ENCODE results near the gene PTGES3L. TPM values are rescaled to one million over a fixed set of nuclear protein-coding genes. Genes with fewer than 3 reads are reported as not detected.
A peak's percentile ranks its signal among the peaks of the same experiment; 100 is the strongest.

PTGES3L gene
- total and polyA plus RNA-seq, 2 of the 13 experiments (the other 11 are each of a cell fraction or from before 2014, with no cell fraction given), result 1.2 to 2.9 TPM

DNA sequence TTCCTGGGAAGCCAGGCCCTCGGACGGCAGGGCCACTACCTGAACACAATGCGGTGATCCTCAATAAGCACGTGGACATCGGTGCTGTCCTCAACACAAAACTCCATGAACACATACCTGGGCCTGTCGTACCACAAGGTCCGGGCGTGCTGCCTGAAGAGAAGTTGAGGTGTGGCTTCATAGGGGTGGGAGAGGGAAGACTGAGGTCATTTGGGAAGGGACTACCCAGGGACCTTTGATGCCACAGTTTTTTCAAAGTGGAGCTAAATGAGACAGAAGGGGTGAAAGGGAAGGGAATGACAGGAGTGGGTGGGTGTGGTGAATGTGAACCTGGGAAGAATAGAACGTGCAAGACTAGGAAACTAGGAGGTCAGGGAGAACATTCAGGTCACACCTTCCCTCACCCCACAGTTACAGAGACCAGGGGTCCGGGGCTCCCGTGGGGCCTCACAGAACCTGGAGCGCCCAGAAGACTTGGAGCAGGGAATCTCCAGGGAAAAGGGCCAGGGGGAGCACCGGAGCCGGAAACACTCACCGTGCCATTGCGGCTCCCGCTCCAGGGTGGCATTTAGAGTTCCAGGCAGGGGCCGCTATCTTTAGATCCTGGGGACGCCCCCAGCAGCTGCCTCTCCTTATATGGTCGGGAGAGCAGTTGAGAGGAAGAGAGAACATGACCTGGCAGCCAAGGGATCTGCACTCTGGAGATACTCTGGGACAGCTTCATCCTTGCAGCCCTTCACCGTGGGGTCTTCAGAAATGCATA, at the start of gene PTGES3L (continued):
- no peak; the same call in 1 of the 2 replicates for TF ChIP-seq MNT (IDR thresholded peaks at IDR 0.05)
- no peak for TF ChIP-seq SSRP1 (CRISPR knock-in tag; IDR thresholded peaks at IDR 0.05)
- TF ChIP-seq, protein P1, sequence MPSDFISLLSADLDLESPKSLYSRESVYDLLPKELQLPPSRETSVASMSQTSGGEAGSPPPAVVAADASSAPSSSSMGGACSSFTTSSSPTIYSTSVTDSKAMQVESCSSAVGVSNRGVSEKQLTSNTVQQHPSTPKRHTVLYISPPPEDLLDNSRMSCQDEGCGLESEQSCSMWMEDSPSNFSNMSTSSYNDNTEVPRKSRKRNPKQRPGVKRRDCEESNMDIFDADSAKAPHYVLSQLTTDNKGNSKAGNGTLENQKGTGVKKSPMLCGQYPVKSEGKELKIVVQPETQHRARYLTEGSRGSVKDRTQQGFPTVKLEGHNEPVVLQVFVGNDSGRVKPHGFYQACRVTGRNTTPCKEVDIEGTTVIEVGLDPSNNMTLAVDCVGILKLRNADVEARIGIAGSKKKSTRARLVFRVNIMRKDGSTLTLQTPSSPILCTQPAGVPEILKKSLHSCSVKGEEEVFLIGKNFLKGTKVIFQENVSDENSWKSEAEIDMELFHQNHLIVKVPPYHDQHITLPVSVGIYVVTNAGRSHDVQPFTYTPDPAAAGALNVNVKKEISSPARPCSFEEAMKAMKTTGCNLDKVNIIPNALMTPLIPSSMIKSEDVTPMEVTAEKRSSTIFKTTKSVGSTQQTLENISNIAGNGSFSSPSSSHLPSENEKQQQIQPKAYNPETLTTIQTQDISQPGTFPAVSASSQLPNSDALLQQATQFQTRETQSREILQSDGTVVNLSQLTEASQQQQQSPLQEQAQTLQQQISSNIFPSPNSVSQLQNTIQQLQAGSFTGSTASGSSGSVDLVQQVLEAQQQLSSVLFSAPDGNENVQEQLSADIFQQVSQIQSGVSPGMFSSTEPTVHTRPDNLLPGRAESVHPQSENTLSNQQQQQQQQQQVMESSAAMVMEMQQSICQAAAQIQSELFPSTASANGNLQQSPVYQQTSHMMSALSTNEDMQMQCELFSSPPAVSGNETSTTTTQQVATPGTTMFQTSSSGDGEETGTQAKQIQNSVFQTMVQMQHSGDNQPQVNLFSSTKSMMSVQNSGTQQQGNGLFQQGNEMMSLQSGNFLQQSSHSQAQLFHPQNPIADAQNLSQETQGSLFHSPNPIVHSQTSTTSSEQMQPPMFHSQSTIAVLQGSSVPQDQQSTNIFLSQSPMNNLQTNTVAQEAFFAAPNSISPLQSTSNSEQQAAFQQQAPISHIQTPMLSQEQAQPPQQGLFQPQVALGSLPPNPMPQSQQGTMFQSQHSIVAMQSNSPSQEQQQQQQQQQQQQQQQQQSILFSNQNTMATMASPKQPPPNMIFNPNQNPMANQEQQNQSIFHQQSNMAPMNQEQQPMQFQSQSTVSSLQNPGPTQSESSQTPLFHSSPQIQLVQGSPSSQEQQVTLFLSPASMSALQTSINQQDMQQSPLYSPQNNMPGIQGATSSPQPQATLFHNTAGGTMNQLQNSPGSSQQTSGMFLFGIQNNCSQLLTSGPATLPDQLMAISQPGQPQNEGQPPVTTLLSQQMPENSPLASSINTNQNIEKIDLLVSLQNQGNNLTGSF (CRISPR knock-in tag; IDR thresholded peaks at IDR 0.05), result peak; percentile 28; the same call in 1 of the 2 replicates
- peak; percentile 87 for TF ChIP-seq ZNF18 (CRISPR knock-in tag; IDR thresholded peaks at IDR 0.05; ENCODE audit: insufficient replicate concordance)
- no peak for TF ChIP-seq ATRX (CRISPR knock-in tag; IDR thresholded peaks at IDR 0.05; ENCODE audit: borderline replicate concordance)
- no peak for TF ChIP-seq ZNF550 (CRISPR knock-in tag; IDR thresholded peaks at IDR 0.05; ENCODE audit: borderline replicate concordance)
- TF ChIP-seq, protein P2, sequence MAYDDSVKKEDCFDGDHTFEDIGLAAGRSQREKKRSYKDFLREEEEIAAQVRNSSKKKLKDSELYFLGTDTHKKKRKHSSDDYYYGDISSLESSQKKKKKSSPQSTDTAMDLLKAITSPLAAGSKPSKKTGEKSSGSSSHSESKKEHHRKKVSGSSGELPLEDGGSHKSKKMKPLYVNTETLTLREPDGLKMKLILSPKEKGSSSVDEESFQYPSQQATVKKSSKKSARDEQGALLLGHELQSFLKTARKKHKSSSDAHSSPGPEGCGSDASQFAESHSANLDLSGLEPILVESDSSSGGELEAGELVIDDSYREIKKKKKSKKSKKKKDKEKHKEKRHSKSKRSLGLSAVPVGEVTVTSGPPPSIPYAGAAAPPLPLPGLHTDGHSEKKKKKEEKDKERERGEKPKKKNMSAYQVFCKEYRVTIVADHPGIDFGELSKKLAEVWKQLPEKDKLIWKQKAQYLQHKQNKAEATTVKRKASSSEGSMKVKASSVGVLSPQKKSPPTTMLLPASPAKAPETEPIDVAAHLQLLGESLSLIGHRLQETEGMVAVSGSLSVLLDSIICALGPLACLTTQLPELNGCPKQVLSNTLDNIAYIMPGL (CRISPR knock-in tag; IDR thresholded peaks at IDR 0.05; ENCODE audit: borderline replicate concordance in 1 of 2, low read depth in 1 of 2), result no peak
- TF ChIP-seq, protein P3, sequence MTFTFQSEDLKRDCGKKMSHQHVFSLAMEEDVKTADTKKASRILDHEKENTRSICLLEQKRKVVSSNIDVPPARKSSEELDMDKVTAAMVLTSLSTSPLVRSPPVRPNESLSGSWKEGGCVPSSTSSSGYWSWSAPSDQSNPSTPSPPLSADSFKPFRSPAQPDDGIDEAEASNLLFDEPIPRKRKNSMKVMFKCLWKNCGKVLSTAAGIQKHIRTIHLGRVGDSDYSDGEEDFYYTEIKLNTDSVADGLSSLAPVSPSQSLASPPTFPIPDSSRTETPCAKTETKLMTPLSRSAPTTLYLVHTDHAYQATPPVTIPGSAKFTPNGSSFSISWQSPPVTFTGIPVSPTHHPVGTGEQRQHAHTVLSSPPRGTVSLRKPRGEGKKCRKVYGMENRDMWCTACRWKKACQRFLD (CRISPR knock-in tag; IDR thresholded peaks at IDR 0.05; ENCODE audit: borderline replicate concordance), result no peak
- peak; percentile 94 for TF ChIP-seq ZBTB38 (CRISPR knock-in tag; IDR thresholded peaks at IDR 0.05)
- TF ChIP-seq LCORL (IDR thresholded peaks at IDR 0.05), result no peak
- TF ChIP-seq LCORL (CRISPR knock-in tag; IDR thresholded peaks at IDR 0.05), result peak; percentile 84
- TF ChIP-seq, protein P4, sequence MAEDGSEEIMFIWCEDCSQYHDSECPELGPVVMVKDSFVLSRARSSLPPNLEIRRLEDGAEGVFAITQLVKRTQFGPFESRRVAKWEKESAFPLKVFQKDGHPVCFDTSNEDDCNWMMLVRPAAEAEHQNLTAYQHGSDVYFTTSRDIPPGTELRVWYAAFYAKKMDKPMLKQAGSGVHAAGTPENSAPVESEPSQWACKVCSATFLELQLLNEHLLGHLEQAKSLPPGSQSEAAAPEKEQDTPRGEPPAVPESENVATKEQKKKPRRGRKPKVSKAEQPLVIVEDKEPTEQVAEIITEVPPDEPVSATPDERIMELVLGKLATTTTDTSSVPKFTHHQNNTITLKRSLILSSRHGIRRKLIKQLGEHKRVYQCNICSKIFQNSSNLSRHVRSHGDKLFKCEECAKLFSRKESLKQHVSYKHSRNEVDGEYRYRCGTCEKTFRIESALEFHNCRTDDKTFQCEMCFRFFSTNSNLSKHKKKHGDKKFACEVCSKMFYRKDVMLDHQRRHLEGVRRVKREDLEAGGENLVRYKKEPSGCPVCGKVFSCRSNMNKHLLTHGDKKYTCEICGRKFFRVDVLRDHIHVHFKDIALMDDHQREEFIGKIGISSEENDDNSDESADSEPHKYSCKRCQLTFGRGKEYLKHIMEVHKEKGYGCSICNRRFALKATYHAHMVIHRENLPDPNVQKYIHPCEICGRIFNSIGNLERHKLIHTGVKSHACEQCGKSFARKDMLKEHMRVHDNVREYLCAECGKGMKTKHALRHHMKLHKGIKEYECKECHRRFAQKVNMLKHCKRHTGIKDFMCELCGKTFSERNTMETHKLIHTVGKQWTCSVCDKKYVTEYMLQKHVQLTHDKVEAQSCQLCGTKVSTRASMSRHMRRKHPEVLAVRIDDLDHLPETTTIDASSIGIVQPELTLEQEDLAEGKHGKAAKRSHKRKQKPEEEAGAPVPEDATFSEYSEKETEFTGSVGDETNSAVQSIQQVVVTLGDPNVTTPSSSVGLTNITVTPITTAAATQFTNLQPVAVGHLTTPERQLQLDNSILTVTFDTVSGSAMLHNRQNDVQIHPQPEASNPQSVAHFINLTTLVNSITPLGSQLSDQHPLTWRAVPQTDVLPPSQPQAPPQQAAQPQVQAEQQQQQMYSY (CRISPR knock-in tag; IDR thresholded peaks at IDR 0.05), result peak; percentile 83

Measured in HepG2 (cell line).